Measurements from ENCODE around the gene OR52J3. TPM values are rescaled to one million over a fixed set of nuclear protein-coding genes. Genes with fewer than 3 reads are reported as not detected.

OR52J3 gene
- total RNA-seq, 1 experiment from 2014 or later: not detected

GRCh38 chr11:5042091-5042490 lies 4.2 kb upstream of the OR52J3 start:
- H3K4me1 ChIP-seq (ENCODE audit: control insufficient read depth, insufficient read depth, low read length): no peaks in the 10 kb centered on the region
- H3K36me3 ChIP-seq (ENCODE audit: control insufficient read depth, insufficient read depth, low read length): no peaks in the 10 kb centered on the region
- in situ Hi-C loops (cut with HindIII; ENCODE audit: low pct_unique_long_range_greater_than_20kb, low sequenced_read_pairs): no loop called here
- H3K27me3 ChIP-seq (ENCODE audit: control insufficient read depth, insufficient read depth, low read length): no peaks in the 10 kb centered on the region
- ATAC-seq: no peak
- no peak overlapping the region for H3K4me3 ChIP-seq (ENCODE audit: low read depth in 2 of 2, low read length in 2 of 2)
- BruUV-seq (replicated peaks): no TSS peak
- ChIA-PET CTCF (no interaction called here), POLR2A (no interaction called here)
- DNase-seq (ENCODE audit: low read depth, low spot score): no peak
- TF ChIP-seq REST (IDR thresholded peaks at IDR 0.05; ENCODE audit: insufficient read depth in 1 of 2, low read depth in 2 of 2, low read length in 1 of 2): no peak
- no peak for TF ChIP-seq TCF7L2 (IDR thresholded peaks at IDR 0.05; ENCODE audit: low read depth, low read length)
- TF ChIP-seq POLR2AphosphoS5 (IDR thresholded peaks at IDR 0.05; ENCODE audit: low read depth, low read length): no peak
- no peak for TF ChIP-seq SIN3A (IDR thresholded peaks at IDR 0.05; ENCODE audit: borderline replicate concordance, insufficient read depth, low read depth, low read length)
- TF ChIP-seq CTCF (IDR thresholded peaks at IDR 0.05): no peak
- intact Hi-C loops (cut with micrococcal nuclease; ENCODE audit: unreplicated experiment): no loop called here
- no peaks in the 10 kb centered on the region for H3K9me3 ChIP-seq (ENCODE audit: control insufficient read depth, insufficient read depth, low read depth, low read length)
- H3K27ac ChIP-seq (ENCODE audit: low read length): no peak overlapping the region

DNA sequence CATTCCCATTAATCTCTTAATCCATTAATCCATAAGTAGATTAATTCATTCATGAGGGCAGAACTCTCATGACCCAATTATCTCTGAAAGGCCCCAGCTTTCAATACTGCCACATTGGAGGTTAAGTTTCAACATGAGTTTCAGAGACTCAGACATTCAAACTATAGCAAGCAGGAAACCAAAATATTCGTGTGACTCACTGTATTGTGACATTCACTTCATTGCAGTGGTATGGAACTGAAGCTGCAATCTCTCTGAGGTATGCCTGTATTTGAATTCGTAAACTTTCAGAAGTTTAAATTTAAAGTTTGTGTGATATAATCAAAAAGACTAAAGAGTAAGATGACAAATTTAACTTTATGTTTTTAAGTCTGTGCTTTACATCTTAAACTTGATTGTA lies 2.9 kb upstream of the OR52J3 start:
- in situ Hi-C loops (cut with HindIII; ENCODE audit: low pct_unique_long_range_greater_than_20kb, low sequenced_read_pairs) (no loop called here), intact Hi-C loops (cut with micrococcal nuclease; ENCODE audit: unreplicated experiment) (no loop called here)
- no TSS peak for BruUV-seq (replicated peaks)
- Histone ChIP-seq H3K27me3 (ENCODE audit: control insufficient read depth, insufficient read depth, low read length) (no peaks in the 10 kb centered on the region), H3K4me1 (ENCODE audit: control insufficient read depth, insufficient read depth, low read length) (no peaks in the 10 kb centered on the region), H3K36me3 (ENCODE audit: control insufficient read depth, insufficient read depth, low read length) (no peaks in the 10 kb centered on the region), H3K27ac (ENCODE audit: low read length) (no peak overlapping the region), H3K4me3 (ENCODE audit: low read depth in 2 of 2, low read length in 2 of 2) (no peak overlapping the region), H3K9me3 (ENCODE audit: control insufficient read depth, insufficient read depth, low read depth, low read length) (no peaks in the 10 kb centered on the region)
- ATAC-seq (no peak), DNase-seq (ENCODE audit: low read depth, low spot score) (no peak)
- ChIA-PET CTCF (no interaction called here), POLR2A (no interaction called here)
- TF ChIP-seq TCF7L2 (IDR thresholded peaks at IDR 0.05; ENCODE audit: low read depth, low read length): no peak
- no peak for TF ChIP-seq CTCF (IDR thresholded peaks at IDR 0.05)
- TF ChIP-seq POLR2AphosphoS5 (IDR thresholded peaks at IDR 0.05; ENCODE audit: low read depth, low read length): no peak
- no peak for TF ChIP-seq REST (IDR thresholded peaks at IDR 0.05; ENCODE audit: insufficient read depth in 1 of 2, low read depth in 2 of 2, low read length in 1 of 2)
- no peak for TF ChIP-seq SIN3A (IDR thresholded peaks at IDR 0.05; ENCODE audit: borderline replicate concordance, insufficient read depth, low read depth, low read length)
